22Rv1 (cell line): ENCODE results near the gene RAB26.

Experiments
- H3K27ac ChIP-seq: fragments of 450-650 bp; 2 replicates; pipeline ENCODE4 v1.5.1; 2017
- CTCF ChIP-seq: fragments of 450-650 bp; IDR thresholded peaks from 2 replicates; pipeline ENCODE4 v1.5.1; 2017; ENCODE audit warnings: mild to moderate bottlenecking
- ZFX ChIP-seq: fragments of 450-650 bp; IDR thresholded peaks from 2 replicates; pipeline ENCODE4 v1.6.1; 2017; ENCODE audit warnings: antibody characterized with exemption, borderline replicate concordance

Gene RAB26

GRCh38 chr16:2166263-2167067 is 18.0 kb downstream of the RAB26 start:
- TF ChIP-seq ZFX: no peak
- TF ChIP-seq CTCF: no peak

DNA sequence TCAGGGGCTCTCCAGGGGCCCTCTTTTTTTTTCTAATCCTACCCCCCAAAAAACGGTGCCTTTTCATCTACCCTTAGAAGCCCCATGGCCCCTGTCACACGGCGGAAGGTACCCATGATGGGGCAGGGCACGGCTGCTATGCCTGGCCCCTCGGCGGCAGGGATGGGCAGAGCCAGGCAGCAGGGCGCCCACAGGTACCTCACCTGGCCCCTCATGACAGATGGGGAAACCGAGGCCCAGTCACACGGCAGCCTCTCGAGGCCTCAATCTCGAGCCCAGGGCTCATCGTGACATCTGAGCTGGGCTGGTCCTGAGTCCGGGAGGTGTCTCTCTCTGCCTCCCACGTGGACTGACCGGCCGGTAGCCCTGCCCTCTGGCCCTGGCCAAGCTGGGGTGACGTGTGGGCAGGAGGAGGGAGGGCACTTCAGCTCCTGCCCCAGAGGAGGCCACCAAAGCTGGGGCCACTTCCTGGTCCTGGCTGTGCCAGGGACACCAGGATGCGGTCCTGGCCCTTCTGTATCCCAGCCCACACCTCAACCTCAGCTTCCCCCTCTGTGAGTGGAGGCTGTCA is 18.7 kb downstream of the RAB26 start:
- no peak overlapping the region for H3K27ac ChIP-seq
- TF ChIP-seq CTCF (no peak), ZFX (no peak)

More at GRCh38 chr16:2166263-2167067, 18.0 kb downstream of the RAB26 start:
- H3K27ac ChIP-seq: no peak overlapping the region

- H3K27ac ChIP-seq: no peak overlapping the region
- TF ChIP-seq ZFX (no peak), CTCF (no peak)
These were observed 21.7 kb downstream of the RAB26 start for GRCh38 chr16:2170080-2170479.

DNA sequence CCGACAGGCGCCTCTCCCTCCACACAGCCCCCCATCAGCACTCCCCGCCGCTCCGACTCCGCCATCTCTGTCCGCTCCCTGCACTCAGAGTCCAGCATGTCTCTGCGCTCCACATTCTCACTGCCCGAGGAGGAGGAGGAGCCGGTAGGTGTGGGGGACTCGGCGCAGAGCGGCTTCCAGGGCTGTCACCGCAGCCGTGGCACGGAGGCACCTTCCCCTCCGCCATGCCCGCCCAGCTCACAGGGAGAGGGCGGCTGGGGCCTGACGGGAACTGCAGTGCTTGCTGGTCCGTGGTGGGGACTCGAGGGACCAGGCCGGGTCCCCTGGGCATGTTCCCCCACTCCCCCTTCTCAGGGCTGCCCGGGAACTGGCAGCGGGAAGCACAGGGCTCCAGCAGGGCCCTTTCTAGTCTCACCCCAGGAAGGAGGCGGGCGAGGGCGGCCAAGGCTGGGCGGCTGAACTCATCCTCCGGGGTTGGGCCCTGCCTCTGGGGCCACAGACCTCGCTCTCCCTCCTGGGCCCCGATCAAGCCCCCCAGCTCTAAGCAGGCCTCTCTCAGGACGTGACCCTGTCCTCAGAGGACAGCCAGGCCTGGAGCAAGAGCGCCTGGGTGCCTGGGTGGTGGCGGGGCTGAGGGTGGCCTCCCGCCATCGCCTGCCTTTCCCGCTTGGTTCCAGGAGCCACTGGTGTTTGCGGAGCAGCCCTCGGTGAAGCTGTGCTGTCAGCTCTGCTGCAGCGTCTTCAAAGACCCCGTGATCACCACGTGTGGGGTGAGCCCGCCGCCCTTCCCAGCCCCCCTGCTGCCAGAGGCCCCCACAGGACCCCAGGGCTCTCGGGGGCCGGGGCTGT is 22.4 kb downstream of the RAB26 start:
- TF ChIP-seq CTCF (no peak), ZFX (no peak)
- no peak overlapping the region for H3K27ac ChIP-seq

DNA sequence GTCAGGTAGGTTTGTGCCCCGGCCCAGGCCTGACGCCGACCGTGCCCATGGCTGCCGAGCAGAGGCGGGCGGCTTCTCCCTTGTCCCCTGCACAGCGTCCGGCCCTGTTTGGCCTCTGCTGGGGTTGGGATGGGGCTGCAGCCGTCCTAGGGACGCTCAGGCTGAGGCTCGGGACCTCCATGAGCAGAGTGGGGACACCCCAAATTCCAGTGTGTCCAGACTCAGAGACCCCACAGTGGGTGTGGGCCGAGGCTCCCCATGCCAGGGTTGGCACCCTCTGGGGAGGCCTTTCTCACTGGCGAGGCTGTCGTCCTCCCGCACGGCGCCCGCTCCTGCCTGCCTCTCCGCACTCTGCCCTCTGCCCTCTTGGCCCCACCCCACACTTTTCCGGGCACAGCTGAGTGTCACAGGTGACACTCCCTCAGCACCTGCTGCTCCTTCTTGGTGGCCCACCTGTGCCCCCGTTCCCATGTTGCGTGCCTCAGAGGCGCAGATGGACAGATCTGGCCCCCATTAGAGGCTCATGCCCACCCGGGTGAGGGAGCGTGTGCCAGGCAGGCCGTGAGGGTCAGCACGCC is 23.3 kb downstream of the RAB26 start:
- no peak overlapping the region for H3K27ac ChIP-seq
- TF ChIP-seq ZFX: no peak
- TF ChIP-seq CTCF: no peak

- TF ChIP-seq ZFX (no peak), CTCF (no peak)
- H3K27ac ChIP-seq: no peak overlapping the region
These were observed 24.4 kb downstream of the RAB26 start for GRCh38 chr16:2172688-2173335.
